Frontal cortex (tissue), 4 donors: ENCODE results near the gene DCLK2. TPM values are rescaled to one million over a fixed set of nuclear protein-coding genes. Genes with fewer than 3 reads are reported as not detected.
A peak's percentile ranks its signal among the peaks of the same experiment; 100 is the strongest.

ENCODE experiments used
- DNase-seq, 2 donors: peaks; one replicate each; pipeline ENCODE4 v3.0.0; 2012; ENCODE audit warnings: low spot score in 2 of 2
- FAIRE-seq: peaks from 2 replicates; lab custom pipeline; 2012; peaks lifted over from hg19 to GRCh38; lab: Jason Lieb, UNC
- small RNA-seq: library from RNA; depleted of rRNA; stranded (forward); fragments of <200 nt; gene quantifications from one replicate; pipeline ENCODE3, GENCODE V24; 2014
- total RNA-seq: library from RNA; depleted of rRNA; stranded (reverse); fragments of >200 nt; gene quantifications from one replicate; pipeline ENCODE4 v1.2.3, GENCODE V29; 2014
- donor health status: control.
- donor health status: control.
- donor health status: control.

The DCLK2 gene
- total RNA-seq, 1 donor from 2014 or later = 75.4 TPM

GRCh38 chr4:150297861-150298474, 219.7 kb downstream of the DCLK2 start:
- DNase-seq = peak in 1 of 2 donors; percentile 12

GRCh38 chr4:150299816-150300215, 221.6 kb downstream of the DCLK2 start:
- FAIRE-seq (no peak), DNase-seq (no peak)

More at GRCh38 chr4:150297861-150298474, 219.7 kb downstream of the DCLK2 start:
- FAIRE-seq = peak; percentile 66

- DNase-seq (no peak), FAIRE-seq (no peak)
These were observed 224.3 kb downstream of the DCLK2 start for GRCh38 chr4:150302553-150302952.

GRCh38 chr4:150305995-150306394, 227.8 kb downstream of the DCLK2 start:
- no peak for DNase-seq
- no peak for FAIRE-seq

- DNase-seq (no peak), FAIRE-seq (no peak)
These were observed 228.5 kb downstream of the DCLK2 start for GRCh38 chr4:150306719-150307118.

Small RNA genes within 50 kb of the gene (small RNA-seq; reads per million reads assigned to genes)
- gene RNU7-194P = not detected
